Calu3 (cell line): ENCODE results near the gene TOPBP1. TPM values are rescaled to one million over a fixed set of nuclear protein-coding genes. Genes with fewer than 3 reads are reported as not detected.

Source experiments
- BruUV-seq: library from RNA; stranded (reverse); fragments of 400-500 nt; replicated peaks from 2 replicates; lab custom pipeline; 2021; lab: Mats Ljungman, UMichigan
- CTCF ChIA-PET: fragments of 300-600 bp; sonication (Branson Sonifier 250); formaldehyde crosslinking; loops from one replicate; lab custom pipeline; 2022; ENCODE audit warnings: antibody characterized with exemption; lab: Charles Lee
- DNase-seq: peaks from one replicate; pipeline ENCODE4 v3.0.0; 2022
- H3K27ac Mint-ChIP-seq: one replicate; pipeline ENCODE4 v1.8.0; 2022; ENCODE audit warnings: mixed read lengths; ENCODE audit not compliant: unreplicated experiment
- H3K27me3 Mint-ChIP-seq: one replicate; pipeline ENCODE4 v1.8.0; 2022; ENCODE audit warnings: mixed read lengths; ENCODE audit not compliant: unreplicated experiment
- H3K36me3 Mint-ChIP-seq: one replicate; pipeline ENCODE4 v1.8.0; 2022; ENCODE audit warnings: mild to moderate bottlenecking, moderate library complexity, mixed read lengths; ENCODE audit not compliant: insufficient read depth, unreplicated experiment
- H3K4me1 Mint-ChIP-seq: one replicate; pipeline ENCODE4 v1.8.0; 2022; ENCODE audit warnings: mild to moderate bottlenecking, low read depth, mixed read lengths; ENCODE audit not compliant: unreplicated experiment
- H3K4me3 Mint-ChIP-seq: one replicate; pipeline ENCODE4 v1.8.0; 2022; ENCODE audit warnings: mild to moderate bottlenecking, low read depth, moderate library complexity, mixed read lengths; ENCODE audit not compliant: unreplicated experiment
- H3K9me3 Mint-ChIP-seq: one replicate; pipeline ENCODE4 v1.8.0; 2022; ENCODE audit warnings: low read depth, mixed read lengths; ENCODE audit not compliant: unreplicated experiment
- intact Hi-C: fragments of 100-400 bp; cut with micrococcal nuclease; formaldehyde crosslinking; loops from one replicate; pipeline ENCODE4 v1.10.0; 2022; ENCODE audit not compliant: unreplicated experiment
- total RNA-seq: library from RNA; stranded (reverse); gene quantifications from 2 replicates; pipeline ENCODE4 v1.2.3, GENCODE V29; 2022
- TF ChIP-seq, protein P1 (sequence below): fragments of 200-600 bp; IDR thresholded peaks from one replicate; pipeline ENCODE4 v1.8.0; 2022; ENCODE audit warnings: antibody characterized with exemption; ENCODE audit not compliant: unreplicated experiment

The TOPBP1 gene
- total RNA-seq, 1 experiment from 2014 or later, result 94.7 TPM

GRCh38 chr3:133598405-133598804 is 63.3 kb downstream of the TOPBP1 start:
- TF ChIP-seq, protein P1, sequence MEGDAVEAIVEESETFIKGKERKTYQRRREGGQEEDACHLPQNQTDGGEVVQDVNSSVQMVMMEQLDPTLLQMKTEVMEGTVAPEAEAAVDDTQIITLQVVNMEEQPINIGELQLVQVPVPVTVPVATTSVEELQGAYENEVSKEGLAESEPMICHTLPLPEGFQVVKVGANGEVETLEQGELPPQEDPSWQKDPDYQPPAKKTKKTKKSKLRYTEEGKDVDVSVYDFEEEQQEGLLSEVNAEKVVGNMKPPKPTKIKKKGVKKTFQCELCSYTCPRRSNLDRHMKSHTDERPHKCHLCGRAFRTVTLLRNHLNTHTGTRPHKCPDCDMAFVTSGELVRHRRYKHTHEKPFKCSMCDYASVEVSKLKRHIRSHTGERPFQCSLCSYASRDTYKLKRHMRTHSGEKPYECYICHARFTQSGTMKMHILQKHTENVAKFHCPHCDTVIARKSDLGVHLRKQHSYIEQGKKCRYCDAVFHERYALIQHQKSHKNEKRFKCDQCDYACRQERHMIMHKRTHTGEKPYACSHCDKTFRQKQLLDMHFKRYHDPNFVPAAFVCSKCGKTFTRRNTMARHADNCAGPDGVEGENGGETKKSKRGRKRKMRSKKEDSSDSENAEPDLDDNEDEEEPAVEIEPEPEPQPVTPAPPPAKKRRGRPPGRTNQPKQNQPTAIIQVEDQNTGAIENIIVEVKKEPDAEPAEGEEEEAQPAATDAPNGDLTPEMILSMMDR, result no peak
- H3K36me3 Mint-ChIP-seq, result peaks cover 12% of the 10 kb centered on the region
- H3K4me1 Mint-ChIP-seq, result peaks cover 13% of the 10 kb centered on the region
- BruUV-seq, result no TSS peak
- H3K4me3 Mint-ChIP-seq, result no peak overlapping the region
- H3K27ac Mint-ChIP-seq, result no peak overlapping the region
- no peaks in the 10 kb centered on the region for H3K9me3 Mint-ChIP-seq
- intact Hi-C loops, result no loop called here
- CTCF ChIA-PET, result interaction anchor here (1.1 kb wide), 2 partner anchors 20 to 29 kb away, joined by 4 read pairs; no protein-coding TSS in a partner anchor
- H3K27me3 Mint-ChIP-seq, result no peaks in the 10 kb centered on the region
- DNase-seq, result no peak

GRCh38 chr3:133595341-133595740 is 66.4 kb downstream of the TOPBP1 start:
- CTCF ChIA-PET, result interaction anchor here (1.8 kb wide), 1 partner anchor 17 kb away, joined by 5 read pairs; no protein-coding TSS in a partner anchor
- no peak for DNase-seq
- BruUV-seq, result no TSS peak
- H3K27ac Mint-ChIP-seq, result no peak overlapping the region
- H3K4me1 Mint-ChIP-seq, result peaks cover 22% of the 10 kb centered on the region
- TF ChIP-seq, protein P1, result no peak
- no peaks in the 10 kb centered on the region for H3K27me3 Mint-ChIP-seq
- intact Hi-C loops, result no loop called here
- peaks cover 29% of the 10 kb centered on the region for H3K36me3 Mint-ChIP-seq
- no peaks in the 10 kb centered on the region for H3K9me3 Mint-ChIP-seq
- no peak overlapping the region for H3K4me3 Mint-ChIP-seq

GRCh38 chr3:133593243-133593642 is 68.5 kb downstream of the TOPBP1 start:
- H3K4me1 Mint-ChIP-seq, result peaks cover 38% of the 10 kb centered on the region
- TF ChIP-seq, protein P1, result no peak
- H3K36me3 Mint-ChIP-seq, result peaks cover 44% of the 10 kb centered on the region
- no peaks in the 10 kb centered on the region for H3K9me3 Mint-ChIP-seq
- H3K27me3 Mint-ChIP-seq, result no peaks in the 10 kb centered on the region
- BruUV-seq, result no TSS peak
- H3K27ac Mint-ChIP-seq, result no peak overlapping the region
- H3K4me3 Mint-ChIP-seq, result no peak overlapping the region
- intact Hi-C loops, result no loop called here
- DNase-seq, result no peak
- CTCF ChIA-PET, result no interaction called here

- H3K27ac Mint-ChIP-seq, result no peak overlapping the region
- CTCF ChIA-PET, result no interaction called here
These were observed 68.9 kb downstream of the TOPBP1 start for GRCh38 chr3:133592843-133593242.

More at GRCh38 chr3:133592843-133593242, 68.9 kb downstream of the TOPBP1 start:
- Mint-ChIP-seq H3K9me3 (no peaks in the 10 kb centered on the region), H3K4me3 (no peak overlapping the region), H3K36me3 (peaks cover 47% of the 10 kb centered on the region), H3K27me3 (no peaks in the 10 kb centered on the region), H3K4me1 (peaks cover 42% of the 10 kb centered on the region)
- intact Hi-C loops, result no loop called here
- TF ChIP-seq, protein P1, result no peak
- BruUV-seq, result no TSS peak
- DNase-seq, result no peak
